NCI-H1092 treated with DMSO at 0.1 percent for 48 hours (cell line): ENCODE results near the gene EVA1C.

Source experiments
- DNase-seq: peaks from one replicate; lab custom pipeline; 2025; lab: John Stamatoyannopoulos, UW

Gene EVA1C

DNA sequence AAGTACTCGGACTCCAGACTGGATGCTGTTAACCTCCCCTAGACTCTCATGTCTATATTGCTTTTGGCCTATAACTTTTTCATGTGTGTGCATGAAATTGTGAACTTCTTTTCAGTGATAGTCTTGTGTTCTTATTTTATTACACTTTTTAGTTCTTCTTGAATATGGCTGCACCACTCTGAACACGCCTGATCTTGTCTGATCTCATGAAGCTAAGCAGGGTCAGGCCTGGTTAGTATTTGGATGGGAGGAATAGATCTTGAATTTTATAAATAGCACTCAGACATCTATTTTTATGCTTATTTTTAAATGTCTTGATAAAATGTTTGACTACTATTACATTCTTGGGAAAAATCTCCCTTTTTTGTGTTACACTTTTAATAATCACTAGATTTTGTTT lies 150.4 kb downstream of the EVA1C start:
- DNase-seq, result no peak
